H1 (cell line): Measurements from ENCODE around the gene DLG1. TPM values are rescaled to one million over a fixed set of nuclear protein-coding genes. Genes with fewer than 3 reads are reported as not detected.

Experiments
- CTCF ChIA-PET: fragments of 300-600 bp; sonication (Branson Sonifier 250); formaldehyde crosslinking; loops from one replicate; lab custom pipeline; 2021; ENCODE audit not compliant: partially characterized antibody; lab: Charles Lee
- POLR2A ChIA-PET: fragments of 300-600 bp; sonication (Branson Sonifier 250); formaldehyde crosslinking; loops from one replicate; lab custom pipeline; 2021; ENCODE audit warnings: inconsistent platforms; ENCODE audit not compliant: partially characterized antibody; lab: Charles Lee
- DNase-seq, 2 experiments: peaks; one replicate each; pipeline versions ENCODE4 v3.0.0 to v3.0.0-alpha.2; 2010 to 2022; ENCODE audit warnings: low spot score in 2 of 2, low read depth in 1 of 2, mixed read lengths in 1 of 2
- FAIRE-seq: peaks from 2 replicates; lab custom pipeline; 2011; peaks lifted over from hg19 to GRCh38; lab: Jason Lieb, UNC
- H2AFZ ChIP-seq: 2 replicates; pipeline ENCODE4 v1.8.1; 2012; ENCODE audit warnings: low read length, inconsistent platforms
- H2AK5ac ChIP-seq: 2 replicates; pipeline ENCODE4 v1.6.1; 2013; ENCODE audit warnings: low read depth, low read length
- H2BK120ac ChIP-seq: replicated peaks from 2 replicates; pipeline ENCODE3; 2013; ENCODE audit warnings: low read depth, low read length, inconsistent platforms
- H2BK12ac ChIP-seq: 2 replicates; pipeline ENCODE4 v1.6.1; 2013; ENCODE audit warnings: low read depth, low read length
- H2BK15ac ChIP-seq: 2 replicates; pipeline ENCODE4 v1.6.1; 2013; ENCODE audit warnings: low read length
- H2BK20ac ChIP-seq: 2 replicates; pipeline ENCODE4 v1.6.1; 2013; ENCODE audit warnings: low read length
- H2BK5ac ChIP-seq: 2 replicates; pipeline ENCODE4 v1.6.1; 2013; ENCODE audit warnings: low read depth, low read length
- H3K14ac ChIP-seq: 2 replicates; pipeline ENCODE4 v1.6.1; 2013; ENCODE audit warnings: inconsistent platforms; ENCODE audit not compliant: insufficient read length
- H3K18ac ChIP-seq: 2 replicates; pipeline ENCODE4 v1.6.1; 2013; ENCODE audit warnings: low read length; ENCODE audit errors: extremely low read depth
- H3K23ac ChIP-seq: 2 replicates; pipeline ENCODE4 v1.6.1; 2013; ENCODE audit warnings: inconsistent platforms; ENCODE audit not compliant: insufficient read length
- H3K23me2 ChIP-seq: 2 replicates; pipeline ENCODE4 v1.6.1; 2013; ENCODE audit warnings: low read depth, low read length
- H3K27ac ChIP-seq: 2 replicates; pipeline ENCODE4 v1.6.1; 2011; ENCODE audit warnings: low read depth, low read length, inconsistent platforms
- H3K27me3 ChIP-seq, 4 experiments: replicated peaks in 1 of 4; 1 replicate in 1 of 4; 2 replicates in 3 of 4; pipeline versions ENCODE4 v1.6.1 to v1.8.1; 2011 to 2013; ENCODE audit warnings: low read length in 3 of 4, mild to moderate bottlenecking in 3 of 4, inconsistent platforms in 2 of 4, mixed read lengths in 2 of 4, moderate library complexity in 1 of 4; ENCODE audit not compliant: control insufficient read depth in 3 of 4, insufficient read depth in 3 of 4; ENCODE audit errors: extremely low read depth in 1 of 4
- H3K36me3 ChIP-seq, 4 experiments: 2 replicates each; pipeline versions ENCODE4 v1.6.1 to v1.8.1; 2011 to 2013; ENCODE audit warnings: mild to moderate bottlenecking in 4 of 4, low read length in 3 of 4, moderate library complexity in 2 of 4, control low read depth in 1 of 4, inconsistent platforms in 1 of 4; ENCODE audit not compliant: insufficient read depth in 4 of 4, control insufficient read depth in 2 of 4
- H3K4ac ChIP-seq: replicated peaks from 2 replicates; pipeline ENCODE3; 2013; ENCODE audit warnings: low read length, low read depth, mixed read lengths, inconsistent platforms; ENCODE audit not compliant: insufficient read length
- H3K4me1 ChIP-seq, 4 experiments: replicated peaks in 1 of 4; 1 replicate in 1 of 4; 2 replicates in 3 of 4; pipeline versions ENCODE4 v1.6.1 to v1.8.1; 2011 to 2013; ENCODE audit warnings: low read length in 3 of 4, inconsistent platforms in 2 of 4, mixed read lengths in 1 of 4; ENCODE audit not compliant: insufficient read depth in 4 of 4, control insufficient read depth in 3 of 4
- H3K4me2 ChIP-seq, 2 experiments: 2 replicates each; pipeline versions ENCODE4 v1.6.1 to v1.8.1; 2011 to 2013; ENCODE audit warnings: low read depth in 2 of 2, low read length in 2 of 2, control low read depth in 1 of 2, inconsistent platforms in 1 of 2, mild to moderate bottlenecking in 1 of 2; ENCODE audit not compliant: insufficient read depth in 1 of 2
- H3K4me3 ChIP-seq, 4 experiments: fragments of 200-600, 300-600 bp in 1 of 4; sonication (generic), shearing (Covaris generic), sonication (Bioruptor Twin) in 1 of 4; 2 replicates each; pipeline versions ENCODE4 v1.5.1 to v1.8.1; 2011 to 2016; ENCODE audit warnings: low read length in 4 of 4, low read depth in 3 of 4, control low read depth in 2 of 4, inconsistent platforms in 2 of 4, mild to moderate bottlenecking in 2 of 4, mixed read lengths in 1 of 4, moderate library complexity in 1 of 4; ENCODE audit not compliant: insufficient read depth in 2 of 4; ENCODE audit errors: extremely low read depth in 1 of 4
- H3K56ac ChIP-seq: replicated peaks from 2 replicates; pipeline ENCODE3; 2013; ENCODE audit warnings: low read depth, mild to moderate bottlenecking, mixed read lengths, low read length, inconsistent platforms; ENCODE audit not compliant: insufficient read length
- H3K79me1 ChIP-seq: 2 replicates; pipeline ENCODE4 v1.6.1; 2013; ENCODE audit warnings: low read depth, low read length, control low read depth
- H3K79me2 ChIP-seq, 2 experiments: 2 replicates each; pipeline versions ENCODE4 v1.6.1 to v1.8.1; 2012 to 2013; ENCODE audit warnings: low read length in 2 of 2, mild to moderate bottlenecking in 2 of 2, inconsistent platforms in 1 of 2; ENCODE audit not compliant: insufficient read depth in 2 of 2, control insufficient read depth in 1 of 2
- H3K9ac ChIP-seq, 4 experiments: replicated peaks in 1 of 4; 1 replicate in 1 of 4; 2 replicates in 3 of 4; pipeline versions ENCODE4 v1.6.1 to v1.8.1; 2011 to 2013; ENCODE audit warnings: low read depth in 3 of 4, low read length in 3 of 4, control low read depth in 2 of 4, mild to moderate bottlenecking in 2 of 4, moderate library complexity in 2 of 4, inconsistent platforms in 1 of 4; ENCODE audit errors: extremely low read depth in 1 of 4
- H3K9me3 ChIP-seq, 2 experiments: 2 replicates each; pipeline versions ENCODE4 v1.6.1 to v1.8.1; 2012 to 2013; ENCODE audit warnings: mild to moderate bottlenecking in 2 of 2, moderate library complexity in 2 of 2, control low read depth in 1 of 2, inconsistent platforms in 1 of 2, low read depth in 1 of 2, low read length in 1 of 2, mixed read lengths in 1 of 2; ENCODE audit not compliant: insufficient read depth in 2 of 2
- H4K20me1 ChIP-seq, 2 experiments: replicated peaks in 1 of 2; 2 replicates each; pipeline versions ENCODE3 to v1.8.1; 2011 to 2013; ENCODE audit warnings: inconsistent platforms in 2 of 2, low read length in 2 of 2, mild to moderate bottlenecking in 1 of 2; ENCODE audit not compliant: insufficient read depth in 2 of 2, control insufficient read depth in 1 of 2
- H4K5ac ChIP-seq: 2 replicates; pipeline ENCODE4 v1.6.1; 2013; ENCODE audit warnings: low read length, low read depth, mixed read lengths, inconsistent platforms; ENCODE audit not compliant: insufficient read length
- H4K8ac ChIP-seq: 2 replicates; pipeline ENCODE4 v1.8.0; 2013; ENCODE audit warnings: mild to moderate bottlenecking, moderate library complexity, low read length, inconsistent platforms; ENCODE audit not compliant: insufficient read depth; ENCODE audit errors: extremely low read depth
- H4K91ac ChIP-seq: replicated peaks from 2 replicates; pipeline ENCODE3; 2013; ENCODE audit warnings: low read length, mixed read lengths, inconsistent platforms; ENCODE audit not compliant: insufficient read length
- GABPA ChIP-seq: IDR thresholded peaks from 2 replicates; pipeline ENCODE4 v1.6.1; 2011; ENCODE audit warnings: mild to moderate bottlenecking, low read length, moderate library complexity, borderline replicate concordance; ENCODE audit not compliant: insufficient read depth
- RBBP5 ChIP-seq: IDR thresholded peaks from 2 replicates; pipeline ENCODE4 v1.7.1; 2012; ENCODE audit warnings: low read depth, mild to moderate bottlenecking, inconsistent platforms, low read length, moderate library complexity, borderline replicate concordance
- RFX5 ChIP-seq: IDR thresholded peaks from 2 replicates; pipeline ENCODE4 v1.6.1; 2011; ENCODE audit warnings: low read depth, low read length, improper control_type of control experiment, borderline replicate concordance
- WGBS, 2 experiments: shearing (Covaris generic) in 1 of 2; methylation state at CpG; one replicate each; pipeline versions ENCODE4 v1.1.6 to v1.1.7; 2013 to 2015; ENCODE audit warnings: low lambda C conversion rate in 2 of 2, mixed read lengths in 2 of 2, inconsistent platforms in 1 of 2, low coverage in 1 of 2, missing lambda C conversion rate in 1 of 2; ENCODE audit not compliant: insufficient replicate concordance in 2 of 2, insufficient coverage in 1 of 2, insufficient read length in 1 of 2; ENCODE audit errors: extremely low coverage in 1 of 2, missing lambda C conversion rate in 1 of 2; 5-methylcytosine and 5-hydroxymethylcytosine counted together
- polyA plus RNA-seq, 7 experiments: library from polyadenylated mRNA; depleted of rRNA in 3 of 7; stranded (reverse) in 5 of 7; unstranded in 2 of 7; fragments of >200 nt in 5 of 7; fragments of 200-250 nt in 2 of 7; gene quantifications; 1 replicate in 5 of 7; 2 replicates in 1 of 7; 4 replicates in 1 of 7; pipeline versions ENCODE4 v1.2.1 to v1.2.3, GENCODE V29; 2011 to 2013; ENCODE audit warnings: missing spikeins in 2 of 7, mixed read lengths in 2 of 7
- total RNA-seq: library from RNA; stranded (reverse); fragmentation: NEBNext Ultra II Directional; extraction: Animal tissue kit (Norgen Biotek cat#: 25700); gene quantifications from 2 replicates; pipeline ENCODE4 v1.2.1, GENCODE V29; 2021

The DLG1 gene
- total and polyA plus RNA-seq, 2 of the 8 experiments (the other 6 are each of a cell fraction or from before 2014, with no cell fraction given) = 13.4 to 78.8 TPM

DNA sequence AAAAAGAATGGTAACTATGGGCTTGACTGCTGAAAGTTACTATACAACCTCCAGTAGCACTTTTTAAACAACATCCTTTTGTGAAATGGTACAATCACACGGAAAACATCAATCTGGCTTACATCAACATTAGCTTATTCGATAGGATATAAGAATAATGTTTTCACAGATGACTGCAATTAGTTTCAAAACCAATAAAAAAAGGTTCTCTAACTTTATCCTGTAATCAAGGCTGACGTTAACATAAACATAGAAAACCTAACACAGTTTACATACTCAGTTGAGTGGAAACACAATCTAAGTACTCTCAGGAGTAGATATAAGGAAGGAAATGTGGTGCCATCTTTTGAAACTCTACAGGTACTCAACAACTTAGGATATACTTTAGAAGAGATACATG lies 102.2 kb downstream of the DLG1 start:
- Histone ChIP-seq H4K91ac (no peak overlapping the region), H4K20me1 (peaks cover 0 to 5% of the 10 kb centered on the region in 2 experiments), H2BK5ac (no peak overlapping the region), H2BK120ac (no peak overlapping the region), H3K9ac (no peak overlapping the region), H3K9me3 (no peaks in the 10 kb centered on the region), H3K27me3 (no peaks in the 10 kb centered on the region), H2BK12ac (no peak overlapping the region), H2AK5ac (no peak overlapping the region), H3K56ac (no peak overlapping the region)
- POLR2A ChIA-PET = no interaction called here
- WGBS, 2 experiments = 91% methylated on average over 3 of the region's 3 CpGs; no CpG with 5 or more reads in 1 of the 2 experiments
- TF ChIP-seq RBBP5 (no peak), RFX5 (no peak), GABPA (no peak)
- TF ChIP-seq, all 59 proteins: peak for 0
- H3K4me1 ChIP-seq = no peaks in the 10 kb centered on the region
- H4K5ac ChIP-seq = no peak overlapping the region
- no peak overlapping the region for H3K14ac ChIP-seq
- H3K4me2 ChIP-seq = no peak overlapping the region
- H3K27ac ChIP-seq = no peak overlapping the region
- no peaks in the 10 kb centered on the region; a peak in 1 of 8 replicates for H3K36me3 ChIP-seq
- H2AFZ ChIP-seq = no peak overlapping the region
- H3K79me1 ChIP-seq = no peaks in the 10 kb centered on the region
- peaks cover 0 to 73% of the 10 kb centered on the region in 2 experiments; a peak in 3 of 4 replicates for H3K79me2 ChIP-seq
- H3K18ac ChIP-seq = no peak overlapping the region
- H3K23me2 ChIP-seq = no peaks in the 10 kb centered on the region
- DNase-seq (no peak), FAIRE-seq (no peak)
- no peak overlapping the region for H3K4me3 ChIP-seq
- H3K4ac ChIP-seq = no peak overlapping the region
- no peak overlapping the region for H3K23ac ChIP-seq
- no peak overlapping the region for H2BK15ac ChIP-seq
- no peak overlapping the region for H2BK20ac ChIP-seq
- no peak overlapping the region for H4K8ac ChIP-seq
- CTCF ChIA-PET = interaction anchor here (1.0 kb wide), 1 partner anchor 9 kb away, joined by 4 read pairs; no protein-coding TSS in a partner anchor
